Peyer's patch (tissue), 4 donors: ENCODE measurements around the gene ISCA2.

Source experiments
- CTCF ChIP-seq, 6 experiments: fragments of 450-650 bp in 4 of 6; fragments of 200-600 bp in 2 of 6; sonication (generic) in 1 of 6; IDR thresholded peaks; one replicate each; pipeline ENCODE4 v1.5.1; 2017 to 2019; ENCODE audit warnings: antibody characterized with exemption in 6 of 6, mild to moderate bottlenecking in 3 of 6, moderate library complexity in 1 of 6
- POLR2A ChIP-seq, 2 donors: fragments of 450-650 bp; IDR thresholded peaks; one replicate each; pipeline ENCODE4 v1.5.1; 2017; ENCODE audit warnings: antibody characterized with exemption in 2 of 2, mild to moderate bottlenecking in 2 of 2, moderate library complexity in 2 of 2

- no peak for TF ChIP-seq POLR2A (IDR thresholded peaks at IDR 0.05)
- TF ChIP-seq CTCF (IDR thresholded peaks at IDR 0.05): no peak
Measured at GRCh38 chr14:74524812-74525135, 31.2 kb downstream of the ISCA2 start.
